Psoas muscle (tissue), 8 donors: Measurements from ENCODE around the gene MRPL21. TPM values are rescaled to one million over a fixed set of nuclear protein-coding genes. Genes with fewer than 3 reads are reported as not detected.

ENCODE experiments used
- ATAC-seq, 4 donors: fragments of 200-7000 bp; cut with Tn5 transposase; one replicate each; pipeline ENCODE4 v1.9.1; 2020; ENCODE audit warnings: moderate library complexity in 3 of 4, mild to moderate bottlenecking in 2 of 4
- DNase-seq, 2 donors: peaks; one replicate each; pipeline ENCODE4 v3.0.0-alpha.2; 2020
- H3K27ac ChIP-seq: fragments of 200-600 bp; one replicate; pipeline ENCODE4 v1.8.0; 2022
- H3K27me3 ChIP-seq, 3 donors: fragments of 200-600 bp in 1 of 3; one replicate each; pipeline versions ENCODE4 v1.6.1 to v1.8.0; 2013 to 2022; ENCODE audit warnings: low read length in 2 of 3, mild to moderate bottlenecking in 2 of 3, moderate library complexity in 1 of 3; ENCODE audit not compliant: insufficient read depth in 3 of 3
- H3K36me3 ChIP-seq, 2 donors: fragments of 200-600 bp in 1 of 2; one replicate each; pipeline versions ENCODE4 v1.6.1 to v1.8.0; 2013 to 2022; ENCODE audit warnings: low read depth in 1 of 2, mild to moderate bottlenecking in 1 of 2, moderate library complexity in 1 of 2; ENCODE audit not compliant: insufficient read depth in 1 of 2
- H3K4me1 ChIP-seq: fragments of 200-600 bp; one replicate; pipeline ENCODE4 v1.8.0; 2022
- H3K4me3 ChIP-seq: fragments of 200-600 bp; one replicate; pipeline ENCODE4 v1.8.0; 2022; ENCODE audit warnings: mild to moderate bottlenecking
- H3K9me3 ChIP-seq: fragments of 200-600 bp; one replicate; pipeline ENCODE4 v1.8.0; 2022
- WGBS, 3 donors: extraction: QIAGEN DNeasy Blood & Tissue Kit; methylation state at CpG; one replicate each; pipeline versions ENCODE4 v1.1.6 to v1.1.7; 2013; 5-methylcytosine and 5-hydroxymethylcytosine counted together
- intact Hi-C, 2 donors: fragments of 100-400 bp; cut with DNase I; formaldehyde crosslinking; loops; one replicate each; pipeline versions ENCODE4 v1.11.0 to v1.14.2; 2022
- polyA plus RNA-seq, 3 donors: library from polyadenylated mRNA; stranded (reverse); fragments of 200-250 nt; gene quantifications; one replicate each; pipeline ENCODE4 v1.2.3, GENCODE V29; 2013
- total RNA-seq, 4 donors: library from RNA; stranded (reverse); fragmentation: NEBNext Ultra II Directional in 2 of 4; extraction: Animal tissue kit (Norgen Biotek cat#: 25700) in 2 of 4; gene quantifications; one replicate each; pipeline versions ENCODE4 v1.2.1 to v1.2.4, GENCODE V29; 2021 to 2023
- TF ChIP-seq, protein P1 (sequence below): fragments of 200-600 bp; IDR thresholded peaks from one replicate; pipeline ENCODE4 v1.8.0; 2022; ENCODE audit warnings: antibody characterized with exemption
- donor health status: healthy with polysubstance abuse.
- donor health status: DM: no; HTN: no; CAD: no; lungs with moderate emphysema.
- donor health status: Bipolar disorder and iron deficiency.
- donor health status: healthy.
- donor health status: DM: yes; HTN: yes; CAD: no.
- donor health status: DM: no; HTN: no; CAD: no.
- donor health status: DM: no; HTN: no; CAD: no.
- donor health status: DM: yes; HTN: yes; CAD: no.

Gene MRPL21
- total and polyA plus RNA-seq, 7 donors = 59.2 to 181 (median 104) TPM

DNA sequence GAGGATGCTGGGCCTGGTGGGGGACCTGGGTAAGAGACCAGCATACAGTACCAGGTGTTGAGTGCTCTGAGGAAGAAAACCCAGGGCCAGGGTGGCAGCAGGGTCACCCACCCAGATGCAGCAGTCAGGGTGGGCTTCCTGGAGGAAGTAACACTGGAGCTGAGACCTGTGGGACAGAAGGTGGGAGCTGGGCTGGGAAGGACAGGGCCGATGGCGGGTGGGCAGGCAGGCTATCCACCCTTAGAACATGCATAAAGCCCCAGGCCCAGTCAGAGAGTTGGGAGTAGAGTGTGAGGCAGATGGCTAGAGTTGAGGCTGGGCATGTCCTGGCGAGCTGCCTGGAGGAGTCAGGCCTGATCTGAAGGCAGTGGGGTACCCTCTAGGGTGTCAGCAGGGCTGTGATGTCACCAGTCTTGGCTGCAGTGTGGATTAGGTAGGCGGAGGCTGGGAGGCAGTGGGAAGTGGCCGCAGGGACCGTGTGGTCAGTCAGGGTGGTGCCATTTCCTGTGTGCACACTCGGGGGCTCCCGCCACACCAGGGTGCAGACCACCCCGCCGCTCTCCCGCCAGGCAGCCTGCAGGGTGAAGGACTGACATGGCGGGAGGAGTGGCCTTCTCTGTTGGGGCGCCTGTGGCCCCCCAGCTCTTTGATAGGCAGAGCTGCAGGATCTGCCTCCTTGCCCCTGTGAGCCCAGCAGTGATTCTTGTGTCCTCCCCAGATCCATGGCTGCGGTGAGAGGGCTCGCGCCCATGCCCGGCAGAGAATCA lies 35.4 kb upstream of the MRPL21 start:
- peaks cover 7 to 71% of the 10 kb centered on the region in 2 donors for H3K36me3 ChIP-seq
- DNase-seq = no peak
- no peaks in the 10 kb centered on the region for H3K4me1 ChIP-seq
- no peak overlapping the region for H3K4me3 ChIP-seq
- TF ChIP-seq, protein P1, sequence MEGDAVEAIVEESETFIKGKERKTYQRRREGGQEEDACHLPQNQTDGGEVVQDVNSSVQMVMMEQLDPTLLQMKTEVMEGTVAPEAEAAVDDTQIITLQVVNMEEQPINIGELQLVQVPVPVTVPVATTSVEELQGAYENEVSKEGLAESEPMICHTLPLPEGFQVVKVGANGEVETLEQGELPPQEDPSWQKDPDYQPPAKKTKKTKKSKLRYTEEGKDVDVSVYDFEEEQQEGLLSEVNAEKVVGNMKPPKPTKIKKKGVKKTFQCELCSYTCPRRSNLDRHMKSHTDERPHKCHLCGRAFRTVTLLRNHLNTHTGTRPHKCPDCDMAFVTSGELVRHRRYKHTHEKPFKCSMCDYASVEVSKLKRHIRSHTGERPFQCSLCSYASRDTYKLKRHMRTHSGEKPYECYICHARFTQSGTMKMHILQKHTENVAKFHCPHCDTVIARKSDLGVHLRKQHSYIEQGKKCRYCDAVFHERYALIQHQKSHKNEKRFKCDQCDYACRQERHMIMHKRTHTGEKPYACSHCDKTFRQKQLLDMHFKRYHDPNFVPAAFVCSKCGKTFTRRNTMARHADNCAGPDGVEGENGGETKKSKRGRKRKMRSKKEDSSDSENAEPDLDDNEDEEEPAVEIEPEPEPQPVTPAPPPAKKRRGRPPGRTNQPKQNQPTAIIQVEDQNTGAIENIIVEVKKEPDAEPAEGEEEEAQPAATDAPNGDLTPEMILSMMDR = no peak
- H3K27me3 ChIP-seq = no peaks in the 10 kb centered on the region
- H3K27ac ChIP-seq = no peak overlapping the region
- no peaks in the 10 kb centered on the region for H3K9me3 ChIP-seq
- 86 to 96% (median 89%) methylated on average over 10 to 17 of the region's 17 CpGs for WGBS, 3 donors
- ATAC-seq = no peak
- intact Hi-C loops = no loop called here

- Histone ChIP-seq H3K4me3 (no peak overlapping the region), H3K27ac (no peak overlapping the region), H3K9me3 (no peaks in the 10 kb centered on the region), H3K27me3 (no peaks in the 10 kb centered on the region), H3K36me3 (peaks cover 7 to 80% of the 10 kb centered on the region in 2 donors), H3K4me1 (no peaks in the 10 kb centered on the region)
- intact Hi-C loops = no loop called here
- ATAC-seq (no peak), DNase-seq (no peak)
- TF ChIP-seq, protein P1 = no peak
- 88 to 94% (median 90%) methylated on average over 18 of the region's 18 CpGs for WGBS, 3 donors
These were observed 34.5 kb upstream of the MRPL21 start for GRCh38 chr11:68938088-68938487.

- no peaks in the 10 kb centered on the region for H3K4me1 ChIP-seq
- DNase-seq (no peak), ATAC-seq (no peak)
- intact Hi-C loops = no loop called here
- WGBS, 3 donors = 87 to 93% (median 90%) methylated on average over 25 to 29 of the region's 29 CpGs
- no peak overlapping the region for H3K4me3 ChIP-seq
- no peak overlapping the region for H3K27ac ChIP-seq
- no peaks in the 10 kb centered on the region for H3K9me3 ChIP-seq
- peaks cover 7 to 88% of the 10 kb centered on the region in 2 donors for H3K36me3 ChIP-seq
- TF ChIP-seq, protein P1 = no peak
- no peaks in the 10 kb centered on the region for H3K27me3 ChIP-seq
These were observed 33.3 kb upstream of the MRPL21 start for GRCh38 chr11:68936676-68937620.

- Histone ChIP-seq H3K27me3 (no peaks in the 10 kb centered on the region), H3K4me1 (no peaks in the 10 kb centered on the region), H3K36me3 (peaks cover 7 to 91% of the 10 kb centered on the region in 2 donors), H3K9me3 (no peaks in the 10 kb centered on the region), H3K4me3 (no peak overlapping the region), H3K27ac (no peak overlapping the region)
- 84 to 90% (median 88%) methylated on average over 10 of the region's 10 CpGs for WGBS, 3 donors
- ATAC-seq (no peak), DNase-seq (no peak)
- intact Hi-C loops = no loop called here
- TF ChIP-seq, protein P1 = no peak
These were observed 32.7 kb upstream of the MRPL21 start for GRCh38 chr11:68936358-68936636.
